HepG2 (cell line): ENCODE measurements around the gene ZBTB46. TPM values are rescaled to one million over a fixed set of nuclear protein-coding genes. Genes with fewer than 3 reads are reported as not detected.

Experiments
- AGO2 ChIP-seq: fragments of 200-400 bp; formaldehyde crosslinking; optimal IDR thresholded peaks from 2 replicates; pipeline ENCODE3; 2017; ENCODE audit warnings: mild to moderate bottlenecking, low read depth, low read length, moderate library complexity
- ATF5 ChIP-seq: sonication (generic); formaldehyde crosslinking; IDR thresholded peaks from 2 replicates; pipeline ENCODE4 v1.4.0; 2020; ENCODE audit warnings: mild to moderate bottlenecking, low read depth, missing genetic modification reagents
- FOXJ3 ChIP-seq: sonication (generic); formaldehyde crosslinking; IDR thresholded peaks from 2 replicates; pipeline ENCODE4 v1.4.0; 2020; ENCODE audit warnings: missing genetic modification reagents, mild to moderate bottlenecking, borderline replicate concordance
- FOXK1 ChIP-seq: sonication (generic); formaldehyde crosslinking; IDR thresholded peaks from 2 replicates; pipeline ENCODE4 v1.4.0; 2020; ENCODE audit warnings: low read depth, missing genetic modification reagents, borderline replicate concordance
- FOXO1 ChIP-seq: sonication (generic); formaldehyde crosslinking; IDR thresholded peaks from 2 replicates; pipeline ENCODE4 v1.4.0; 2020; ENCODE audit warnings: missing genetic modification reagents
- GABPA ChIP-seq, 2 experiments: IDR thresholded peaks; 2 replicates each; pipeline ENCODE4 v1.6.1; 2011 to 2016; ENCODE audit warnings: low read depth in 2 of 2, low read length in 1 of 2, missing biosample characterization in 1 of 2, missing genetic modification characterization in 1 of 2
- MYC ChIP-seq: sonication (generic); formaldehyde crosslinking; IDR thresholded peaks from 2 replicates; pipeline ENCODE4 v1.9.0; 2021; ENCODE audit warnings: missing genetic modification reagents, borderline replicate concordance
- PATZ1 ChIP-seq: sonication (generic); formaldehyde crosslinking; IDR thresholded peaks from 2 replicates; pipeline ENCODE4 v1.4.0; 2020; ENCODE audit warnings: missing genetic modification reagents
- POLR2A ChIP-seq, 2 experiments: IDR thresholded peaks; 2 replicates each; pipeline ENCODE4 v1.6.1; 2011; ENCODE audit warnings: low read depth in 2 of 2, low read length in 2 of 2, mild to moderate bottlenecking in 1 of 2, moderate library complexity in 1 of 2; ENCODE audit not compliant: insufficient read depth in 1 of 2
- SPEN ChIP-seq: sonication (generic); formaldehyde crosslinking; IDR thresholded peaks from 2 replicates; pipeline ENCODE4 v1.5.1; 2020; ENCODE audit warnings: low read depth, mild to moderate bottlenecking, missing genetic modification reagents
- THAP11 ChIP-seq: IDR thresholded peaks from 2 replicates; pipeline ENCODE4 v1.6.1; 2016; ENCODE audit warnings: missing biosample characterization, missing genetic modification reagents
- THYN1 ChIP-seq: sonication (generic); formaldehyde crosslinking; IDR thresholded peaks from 2 replicates; pipeline ENCODE4 v1.8.1; 2023; ENCODE audit warnings: low read depth, mild to moderate bottlenecking, moderate library complexity, missing genetic modification reagents, borderline replicate concordance
- ZBTB38 ChIP-seq: sonication (generic); formaldehyde crosslinking; IDR thresholded peaks from 2 replicates; pipeline ENCODE4 v1.5.1; 2020; ENCODE audit warnings: mild to moderate bottlenecking, missing genetic modification reagents
- ZBTB44 ChIP-seq: sonication (generic); formaldehyde crosslinking; IDR thresholded peaks from 2 replicates; pipeline ENCODE4 v1.4.0; 2020; ENCODE audit warnings: missing genetic modification reagents
- ZNF281 ChIP-seq: sonication (generic); formaldehyde crosslinking; IDR thresholded peaks from 2 replicates; pipeline ENCODE4 v1.4.0; 2020; ENCODE audit warnings: missing genetic modification reagents, borderline replicate concordance
- ZNF337 ChIP-seq: sonication (generic); formaldehyde crosslinking; IDR thresholded peaks from 2 replicates; pipeline ENCODE4 v1.5.1; 2020; ENCODE audit warnings: missing genetic modification reagents, low read depth, mild to moderate bottlenecking, borderline replicate concordance
- ZNF350 ChIP-seq: sonication (generic); formaldehyde crosslinking; IDR thresholded peaks from 2 replicates; pipeline ENCODE4 v1.4.0; 2020; ENCODE audit warnings: mild to moderate bottlenecking, low read depth, missing genetic modification reagents, borderline replicate concordance
- ZNF383 ChIP-seq: sonication (generic); formaldehyde crosslinking; IDR thresholded peaks from 2 replicates; pipeline ENCODE4 v1.4.0; 2020; ENCODE audit warnings: missing genetic modification reagents, mild to moderate bottlenecking, borderline replicate concordance
- ZNF678 ChIP-seq: sonication (generic); formaldehyde crosslinking; IDR thresholded peaks from 2 replicates; pipeline ENCODE4 v1.4.0; 2020; ENCODE audit warnings: mild to moderate bottlenecking, missing genetic modification reagents
- ZNF776 ChIP-seq: sonication (generic); formaldehyde crosslinking; IDR thresholded peaks from 2 replicates; pipeline ENCODE4 v1.4.0; 2020; ENCODE audit warnings: mild to moderate bottlenecking, missing genetic modification reagents
- ZNF816 ChIP-seq: sonication (generic); formaldehyde crosslinking; IDR thresholded peaks from 2 replicates; pipeline ENCODE4 v1.8.0; 2022; ENCODE audit warnings: missing genetic modification reagents, mild to moderate bottlenecking, borderline replicate concordance
- ZNF883 ChIP-seq: sonication (generic); formaldehyde crosslinking; IDR thresholded peaks from 2 replicates; pipeline ENCODE4 v1.5.1; 2020; ENCODE audit warnings: mild to moderate bottlenecking, missing genetic modification reagents; ENCODE audit errors: not compliant biosample characterization
- polyA plus RNA-seq, 8 experiments: library from polyadenylated mRNA; depleted of rRNA in 3 of 8; stranded (reverse) in 7 of 8; unstranded in 1 of 8; fragments of >200 nt; fragmentation: Illumina TruSeq in 4 of 8; extraction: Trizol in 4 of 8; gene quantifications; 2 replicates each; pipeline versions ENCODE4 v1.2.1 to v1.2.3, GENCODE V29; 2011 to 2016; ENCODE audit warnings: low read depth in 4 of 8, missing spikeins in 1 of 8, mixed read lengths in 1 of 8; ENCODE audit not compliant: insufficient read depth in 1 of 8
- total RNA-seq, 5 experiments: library from RNA; depleted of rRNA; stranded (reverse); fragments of >200 nt; fragmentation: Illumina TruSeq; extraction: Trizol; gene quantifications; 2 replicates each; pipeline ENCODE4 v1.2.3, GENCODE V29; 2016; ENCODE audit warnings: low read depth in 1 of 5

Gene ZBTB46
- total and polyA plus RNA-seq, 2 of the 13 experiments (the other 11 are each of a cell fraction or from before 2014, with no cell fraction given): 1.6 to 13.5 TPM

- TF ChIP-seq ATF5 (CRISPR knock-in tag): no peak
- no peak for TF ChIP-seq ZNF337 (CRISPR knock-in tag)
- no peak for TF ChIP-seq ZNF776
- TF ChIP-seq FOXO1 (CRISPR knock-in tag): no peak
- TF ChIP-seq ZBTB44: no peak
- no peak; the same call in 1 of the 2 replicates for TF ChIP-seq ZNF678 (CRISPR knock-in tag)
- TF ChIP-seq ZNF350 (CRISPR knock-in tag): no peak
- no peak for TF ChIP-seq THYN1 (CRISPR knock-in tag)
- peak; percentile 96 for TF ChIP-seq ZBTB38 (CRISPR knock-in tag)
- no peak; the same call in 1 of the 2 replicates for TF ChIP-seq MYC (CRISPR knock-in tag)
- peak; percentile 73 for TF ChIP-seq ZNF281
- peak in 1 of 2 experiments; percentile 29; a peak in 2 of 4 replicates for TF ChIP-seq POLR2A (IDR thresholded peaks at IDR 0.05; ENCODE audit: insufficient read depth in 1 of 2, low read depth in 2 of 2, low read length in 2 of 2)
- no peak for TF ChIP-seq AGO2
- no peak; the same call in 1 of the 2 replicates for TF ChIP-seq PATZ1 (CRISPR knock-in tag)
- peak; percentile 63 for TF ChIP-seq ZNF883 (CRISPR knock-in tag)
- peak; percentile 72 for TF ChIP-seq SPEN (CRISPR knock-in tag)
- TF ChIP-seq GABPA (IDR thresholded peaks at IDR 0.05; ENCODE audit: low read depth, low read length): no peak
- no peak for TF ChIP-seq GABPA (CRISPR knock-in tag; IDR thresholded peaks at IDR 0.05; ENCODE audit: low read depth)
- no peak for TF ChIP-seq FOXJ3 (CRISPR knock-in tag)
- TF ChIP-seq ZNF816 (CRISPR knock-in tag): no peak
- TF ChIP-seq THAP11: no peak; the same call in 1 of the 2 replicates
- TF ChIP-seq ZNF383 (CRISPR knock-in tag): no peak
- no peak for TF ChIP-seq FOXK1
Measured at GRCh38 chr20:63734111-63734945, 96.7 kb downstream of the ZBTB46 start (continued).
